SK-N-SH treated with all-trans-retinoic acid at 6 μM for 48 hours (cell line): ENCODE results near the gene ECE1.
"Not testable (repeated sequence)": the region's sequence is repeated elsewhere in the genome, so short reads cannot be mapped to it uniquely, and the experiment has no call there.

Source experiments
- ATAC-seq: fragments of 200-7000 bp; cut with Tn5 transposase; 3 replicates; pipeline ENCODE4 v1.9.1; 2020; ENCODE audit warnings: mild to moderate bottlenecking, moderate library complexity
- BACH2 ChIP-seq: fragments of 250-450 bp; sonication (Bioruptor Pico); IDR thresholded peaks from 2 replicates; pipeline ENCODE4 v1.9.0; 2021; ENCODE audit warnings: mild to moderate bottlenecking, borderline replicate concordance
- CSDC2 ChIP-seq: fragments of 250-450 bp; sonication (Bioruptor Pico); IDR thresholded peaks from 2 replicates; pipeline ENCODE4 v1.5.0; 2020; ENCODE audit warnings: mild to moderate bottlenecking, moderate library complexity
- ESRRG ChIP-seq: fragments of 250-450 bp; sonication (Bioruptor Pico); IDR thresholded peaks from 2 replicates; pipeline ENCODE4 v1.6.1; 2021; ENCODE audit warnings: mild to moderate bottlenecking
- GLIS3 ChIP-seq: fragments of 250-450 bp; sonication (Bioruptor Pico); IDR thresholded peaks from 2 replicates; pipeline ENCODE4 v1.5.0; 2020; ENCODE audit warnings: mild to moderate bottlenecking, moderate library complexity
- ISL1 ChIP-seq: fragments of 250-450 bp; sonication (Bioruptor Pico); IDR thresholded peaks from 2 replicates; pipeline ENCODE4 v2.1.2; 2022; ENCODE audit warnings: mild to moderate bottlenecking, moderate library complexity
- OSR1 ChIP-seq: fragments of 250-450 bp; sonication (Bioruptor Pico); IDR thresholded peaks from 2 replicates; pipeline ENCODE4 v1.8.0; 2022; ENCODE audit warnings: moderate library complexity, mild to moderate bottlenecking, inconsistent platforms
- PATZ1 ChIP-seq: fragments of 250-450 bp; sonication (Bioruptor Pico); IDR thresholded peaks from 2 replicates; pipeline ENCODE4 v1.8.0; 2020; ENCODE audit warnings: mild to moderate bottlenecking, moderate library complexity, borderline replicate concordance
- PPARA ChIP-seq: fragments of 250-450 bp; sonication (Bioruptor Pico); IDR thresholded peaks from 2 replicates; pipeline ENCODE4 v1.5.0; 2020; ENCODE audit warnings: mild to moderate bottlenecking, borderline replicate concordance
- RARB ChIP-seq: fragments of 250-450 bp; sonication (Bioruptor Pico); IDR thresholded peaks from 2 replicates; pipeline ENCODE4 v1.8.0; 2021; ENCODE audit warnings: mild to moderate bottlenecking, moderate library complexity
- SNAI2 ChIP-seq: fragments of 250-450 bp; sonication (Bioruptor Pico); IDR thresholded peaks from 2 replicates; pipeline ENCODE4 v1.5.0; 2020; ENCODE audit warnings: mild to moderate bottlenecking, moderate library complexity
- TOX ChIP-seq: fragments of 250-450 bp; sonication (Bioruptor Pico); IDR thresholded peaks from 2 replicates; pipeline ENCODE4 v1.8.0; 2021; ENCODE audit warnings: mild to moderate bottlenecking, moderate library complexity, borderline replicate concordance
- ZC3H10 ChIP-seq: fragments of 250-450 bp; sonication (Bioruptor Pico); IDR thresholded peaks from 2 replicates; pipeline ENCODE4 v1.5.1; 2021; ENCODE audit warnings: mild to moderate bottlenecking, moderate library complexity
- ZFP3 ChIP-seq: fragments of 250-450 bp; sonication (Bioruptor Pico); IDR thresholded peaks from 2 replicates; pipeline ENCODE4 v1.5.0; 2020; ENCODE audit warnings: mild to moderate bottlenecking, moderate library complexity
- ZFP30 ChIP-seq: fragments of 450-650 bp; formaldehyde crosslinking; IDR thresholded peaks from 2 replicates; pipeline ENCODE4 v1.5.0; 2022; ENCODE audit warnings: mild to moderate bottlenecking, moderate library complexity
- ZNF565 ChIP-seq: fragments of 450-650 bp; formaldehyde crosslinking; conservative IDR thresholded peaks from 2 replicates; pipeline ENCODE4 v1.5.0; 2020; ENCODE audit warnings: low read depth, mild to moderate bottlenecking, moderate library complexity
- ZNF70 ChIP-seq: fragments of 450-650 bp; formaldehyde crosslinking; IDR thresholded peaks from 2 replicates; pipeline ENCODE4 v1.5.0; 2020; ENCODE audit warnings: mild to moderate bottlenecking, moderate library complexity
- TF ChIP-seq, protein P1 (sequence below): fragments of 250-450 bp; sonication (Bioruptor Pico); IDR thresholded peaks from 2 replicates; pipeline ENCODE4 v1.5.1; 2020; ENCODE audit warnings: low read depth, mild to moderate bottlenecking, moderate library complexity
- TF ChIP-seq, protein P2 (sequence below): fragments of 250-450 bp; sonication (Bioruptor Pico); IDR thresholded peaks from 2 replicates; pipeline ENCODE4 v1.8.0; 2021; ENCODE audit warnings: low read depth, mild to moderate bottlenecking, moderate library complexity, borderline replicate concordance
- TF ChIP-seq, protein P3 (sequence below): fragments of 250-450 bp; sonication (Bioruptor Pico); IDR thresholded peaks from 2 replicates; pipeline ENCODE4 v1.5.0; 2020; ENCODE audit warnings: mild to moderate bottlenecking, moderate library complexity

The ECE1 gene

GRCh38 chr1:21229246-21230000 lies 60.8 kb downstream of the ECE1 start:
- no peak for TF ChIP-seq ZC3H10 (CRISPR knock-in tag)
- TF ChIP-seq, protein P1, sequence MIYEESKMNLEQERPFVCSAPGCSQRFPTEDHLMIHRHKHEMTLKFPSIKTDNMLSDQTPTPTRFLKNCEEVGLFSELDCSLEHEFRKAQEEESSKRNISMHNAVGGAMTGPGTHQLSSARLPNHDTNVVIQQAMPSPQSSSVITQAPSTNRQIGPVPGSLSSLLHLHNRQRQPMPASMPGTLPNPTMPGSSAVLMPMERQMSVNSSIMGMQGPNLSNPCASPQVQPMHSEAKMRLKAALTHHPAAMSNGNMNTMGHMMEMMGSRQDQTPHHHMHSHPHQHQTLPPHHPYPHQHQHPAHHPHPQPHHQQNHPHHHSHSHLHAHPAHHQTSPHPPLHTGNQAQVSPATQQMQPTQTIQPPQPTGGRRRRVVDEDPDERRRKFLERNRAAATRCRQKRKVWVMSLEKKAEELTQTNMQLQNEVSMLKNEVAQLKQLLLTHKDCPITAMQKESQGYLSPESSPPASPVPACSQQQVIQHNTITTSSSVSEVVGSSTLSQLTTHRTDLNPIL, result no peak
- TF ChIP-seq ISL1 (CRISPR knock-in tag), result no peak
- TF ChIP-seq PATZ1 (CRISPR knock-in tag), result no peak
- TF ChIP-seq BACH2 (CRISPR knock-in tag), result no peak
- no peak for TF ChIP-seq PPARA (CRISPR knock-in tag)
- TF ChIP-seq SNAI2 (CRISPR knock-in tag), result no peak
- no peak for TF ChIP-seq CSDC2 (CRISPR knock-in tag)
- no peak for TF ChIP-seq TOX (CRISPR knock-in tag)
- ATAC-seq, result no peak

DNA sequence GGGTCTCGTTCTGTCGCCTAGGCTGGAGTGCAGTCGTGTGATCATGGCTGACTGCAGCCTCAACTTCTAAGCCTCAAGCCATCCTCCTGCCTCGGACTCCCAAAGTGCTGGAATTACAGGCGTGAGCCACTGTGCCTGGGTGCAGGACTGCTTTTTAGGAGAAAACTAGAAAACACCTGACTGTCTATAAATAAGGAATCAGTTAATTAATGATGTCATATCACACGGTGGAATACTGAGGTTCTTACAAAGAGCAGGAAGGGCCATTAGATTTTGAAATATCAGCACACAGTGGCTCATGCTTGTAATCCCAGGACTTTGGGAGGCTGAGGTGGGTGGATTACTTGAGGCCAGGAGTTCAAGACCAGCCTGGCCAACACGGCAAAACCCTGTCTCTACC lies 62.0 kb downstream of the ECE1 start:
- ATAC-seq, result not testable (repeated sequence)

- ATAC-seq, result no peak
- TF ChIP-seq ZNF70 (CRISPR knock-in tag) (no peak), ESRRG (no peak), RARB (CRISPR knock-in tag) (no peak), ISL1 (CRISPR knock-in tag) (no peak)
- TF ChIP-seq, protein P2, sequence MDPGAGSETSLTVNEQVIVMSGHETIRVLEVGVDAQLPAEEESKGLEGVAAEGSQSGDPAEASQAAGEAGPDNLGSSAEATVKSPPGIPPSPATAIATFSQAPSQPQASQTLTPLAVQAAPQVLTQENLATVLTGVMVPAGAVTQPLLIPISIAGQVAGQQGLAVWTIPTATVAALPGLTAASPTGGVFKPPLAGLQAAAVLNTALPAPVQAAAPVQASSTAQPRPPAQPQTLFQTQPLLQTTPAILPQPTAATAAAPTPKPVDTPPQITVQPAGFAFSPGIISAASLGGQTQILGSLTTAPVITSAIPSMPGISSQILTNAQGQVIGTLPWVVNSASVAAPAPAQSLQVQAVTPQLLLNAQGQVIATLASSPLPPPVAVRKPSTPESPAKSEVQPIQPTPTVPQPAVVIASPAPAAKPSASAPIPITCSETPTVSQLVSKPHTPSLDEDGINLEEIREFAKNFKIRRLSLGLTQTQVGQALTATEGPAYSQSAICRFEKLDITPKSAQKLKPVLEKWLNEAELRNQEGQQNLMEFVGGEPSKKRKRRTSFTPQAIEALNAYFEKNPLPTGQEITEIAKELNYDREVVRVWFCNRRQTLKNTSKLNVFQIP (CRISPR knock-in tag), result no peak
Measured at GRCh38 chr1:21225065-21225464, 65.2 kb downstream of the ECE1 start.

- ATAC-seq, result peak; percentile 56
Measured at GRCh38 chr1:21220815-21221214, 69.4 kb downstream of the ECE1 start.

DNA sequence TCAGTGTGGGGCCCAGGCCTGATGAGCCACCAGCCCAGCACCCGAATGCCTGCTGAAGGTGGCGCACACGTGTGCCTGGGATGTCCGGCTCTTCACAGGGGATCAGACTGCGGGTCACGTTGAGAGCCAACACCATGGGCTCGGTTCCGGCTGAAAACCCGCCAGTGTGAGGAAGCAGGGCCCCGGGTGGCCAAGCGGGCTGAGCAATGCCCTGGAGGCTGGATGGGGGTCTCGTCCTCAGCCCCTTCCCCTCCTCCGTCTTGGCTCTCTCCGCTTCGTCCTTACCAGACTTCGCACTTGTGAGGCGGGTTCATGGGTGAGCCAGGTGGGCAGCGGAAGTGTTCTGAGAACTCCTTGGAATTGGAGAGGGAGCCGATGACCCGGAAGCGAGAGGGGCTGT lies 70.6 kb downstream of the ECE1 start:
- ATAC-seq, result no peak
- TF ChIP-seq ZNF565 (CRISPR knock-in tag) (no peak), BACH2 (CRISPR knock-in tag) (no peak), ZFP3 (no peak), GLIS3 (CRISPR knock-in tag) (no peak), PATZ1 (CRISPR knock-in tag) (no peak), ZFP30 (no peak), TOX (CRISPR knock-in tag) (no peak)

More at GRCh38 chr1:21220815-21221214, 69.4 kb downstream of the ECE1 start:
- no peak for TF ChIP-seq OSR1 (CRISPR knock-in tag)
- TF ChIP-seq ISL1 (CRISPR knock-in tag), result peak; percentile 74
- TF ChIP-seq, protein P3, sequence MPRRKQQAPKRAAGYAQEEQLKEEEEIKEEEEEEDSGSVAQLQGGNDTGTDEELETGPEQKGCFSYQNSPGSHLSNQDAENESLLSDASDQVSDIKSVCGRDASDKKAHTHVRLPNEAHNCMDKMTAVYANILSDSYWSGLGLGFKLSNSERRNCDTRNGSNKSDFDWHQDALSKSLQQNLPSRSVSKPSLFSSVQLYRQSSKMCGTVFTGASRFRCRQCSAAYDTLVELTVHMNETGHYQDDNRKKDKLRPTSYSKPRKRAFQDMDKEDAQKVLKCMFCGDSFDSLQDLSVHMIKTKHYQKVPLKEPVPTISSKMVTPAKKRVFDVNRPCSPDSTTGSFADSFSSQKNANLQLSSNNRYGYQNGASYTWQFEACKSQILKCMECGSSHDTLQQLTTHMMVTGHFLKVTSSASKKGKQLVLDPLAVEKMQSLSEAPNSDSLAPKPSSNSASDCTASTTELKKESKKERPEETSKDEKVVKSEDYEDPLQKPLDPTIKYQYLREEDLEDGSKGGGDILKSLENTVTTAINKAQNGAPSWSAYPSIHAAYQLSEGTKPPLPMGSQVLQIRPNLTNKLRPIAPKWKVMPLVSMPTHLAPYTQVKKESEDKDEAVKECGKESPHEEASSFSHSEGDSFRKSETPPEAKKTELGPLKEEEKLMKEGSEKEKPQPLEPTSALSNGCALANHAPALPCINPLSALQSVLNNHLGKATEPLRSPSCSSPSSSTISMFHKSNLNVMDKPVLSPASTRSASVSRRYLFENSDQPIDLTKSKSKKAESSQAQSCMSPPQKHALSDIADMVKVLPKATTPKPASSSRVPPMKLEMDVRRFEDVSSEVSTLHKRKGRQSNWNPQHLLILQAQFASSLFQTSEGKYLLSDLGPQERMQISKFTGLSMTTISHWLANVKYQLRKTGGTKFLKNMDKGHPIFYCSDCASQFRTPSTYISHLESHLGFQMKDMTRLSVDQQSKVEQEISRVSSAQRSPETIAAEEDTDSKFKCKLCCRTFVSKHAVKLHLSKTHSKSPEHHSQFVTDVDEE (CRISPR knock-in tag), result 0 out of 2 replicates have a peak, but pooled peaks have one; percentile 36
- no peak for TF ChIP-seq BACH2 (CRISPR knock-in tag)
